Measurements from ENCODE around the gene SEMA5A. TPM values are rescaled to one million over a fixed set of nuclear protein-coding genes. Genes with fewer than 3 reads are reported as not detected.

The SEMA5A gene
- total RNA-seq, result 3.4 and 5.4 TPM in 2 replicates

GRCh38 chr5:9545992-9546851, at the start of gene SEMA5A:
Gene SEMA5A (minus strand): TSS chr5:9546075. CDS start chr5:9379946, 166,129 bp downstream.
- no peak for DNase-seq (ENCODE audit: extremely low read depth, low read depth, low spot score)

- DNase-seq (ENCODE audit: extremely low read depth, low read depth, low spot score), result no peak
Measured at GRCh38 chr5:9594913-9595312, 49.0 kb upstream of the SEMA5A start.

GRCh38 chr5:9589049-9589835, 43.4 kb upstream of the SEMA5A start:
- DNase-seq (ENCODE audit: extremely low read depth, low read depth, low spot score), result no peak

- DNase-seq (ENCODE audit: extremely low read depth, low read depth, low spot score), result no peak
Measured at GRCh38 chr5:9588254-9588653, 42.4 kb upstream of the SEMA5A start.

- DNase-seq (ENCODE audit: extremely low read depth, low read depth, low spot score), result no peak
Measured at GRCh38 chr5:9587135-9587534, 41.3 kb upstream of the SEMA5A start.

- DNase-seq (ENCODE audit: extremely low read depth, low read depth, low spot score), result no peak
Measured at GRCh38 chr5:9582406-9582805, 36.5 kb upstream of the SEMA5A start.

GRCh38 chr5:9573796-9574195, 27.9 kb upstream of the SEMA5A start:
- no peak for DNase-seq (ENCODE audit: extremely low read depth, low read depth, low spot score)

GRCh38 chr5:9572246-9572645, 26.4 kb upstream of the SEMA5A start:
- no peak for DNase-seq (ENCODE audit: extremely low read depth, low read depth, low spot score)

GRCh38 chr5:9570876-9571275, 25.0 kb upstream of the SEMA5A start:
- DNase-seq (ENCODE audit: extremely low read depth, low read depth, low spot score), result no peak

GRCh38 chr5:9567039-9567438, 21.2 kb upstream of the SEMA5A start:
- no peak for DNase-seq (ENCODE audit: extremely low read depth, low read depth, low spot score)

- no peak for DNase-seq (ENCODE audit: extremely low read depth, low read depth, low spot score)
Measured at GRCh38 chr5:9564752-9565151, 18.9 kb upstream of the SEMA5A start.

GRCh38 chr5:9562141-9562540, 16.3 kb upstream of the SEMA5A start:
- DNase-seq (ENCODE audit: extremely low read depth, low read depth, low spot score), result no peak

GRCh38 chr5:9559965-9560364, 14.1 kb upstream of the SEMA5A start:
- no peak for DNase-seq (ENCODE audit: extremely low read depth, low read depth, low spot score)

- no peak for DNase-seq (ENCODE audit: extremely low read depth, low read depth, low spot score)
Measured at GRCh38 chr5:9558319-9558965, 12.6 kb upstream of the SEMA5A start.

- DNase-seq (ENCODE audit: extremely low read depth, low read depth, low spot score), result no peak
Measured at GRCh38 chr5:9557696-9558095, 11.8 kb upstream of the SEMA5A start.

GRCh38 chr5:9555961-9556360, 10.1 kb upstream of the SEMA5A start:
- DNase-seq (ENCODE audit: extremely low read depth, low read depth, low spot score), result no peak

- no peak for DNase-seq (ENCODE audit: extremely low read depth, low read depth, low spot score)
Measured at GRCh38 chr5:9554122-9554521, 8.2 kb upstream of the SEMA5A start.

- no peak for DNase-seq (ENCODE audit: extremely low read depth, low read depth, low spot score)
Measured at GRCh38 chr5:9553561-9553960, 7.7 kb upstream of the SEMA5A start.

GRCh38 chr5:9551567-9552537, 6.0 kb upstream of the SEMA5A start:
- DNase-seq (ENCODE audit: extremely low read depth, low read depth, low spot score), result no peak

GRCh38 chr5:9549941-9550340, 4.1 kb upstream of the SEMA5A start:
- no peak for DNase-seq (ENCODE audit: extremely low read depth, low read depth, low spot score)

Measured in glomerular endothelial cell (primary cell).